Esophagus muscularis mucosa (tissue), 4 donors: ENCODE data around the gene ACACA.

Experiments used
- CTCF ChIP-seq, 3 experiments: fragments of 200-600 bp in 2 of 3; fragments of 450-650 bp in 1 of 3; sonication (generic) in 2 of 3; IDR thresholded peaks; one replicate each; pipeline ENCODE4 v1.5.1; 2017 to 2019; ENCODE audit warnings: antibody characterized with exemption in 3 of 3, mild to moderate bottlenecking in 2 of 3, moderate library complexity in 1 of 3
- EP300 ChIP-seq: sonication (generic); formaldehyde crosslinking; IDR thresholded peaks from one replicate; pipeline ENCODE4 v1.6.1; 2017; ENCODE audit warnings: antibody characterized with exemption
- POLR2A ChIP-seq: fragments of 450-650 bp; IDR thresholded peaks from one replicate; pipeline ENCODE4 v1.6.1; 2017; ENCODE audit warnings: antibody characterized with exemption, moderate library complexity, mild to moderate bottlenecking, low read depth
- POLR2AphosphoS5 ChIP-seq, 2 donors: sonication (generic); formaldehyde crosslinking; IDR thresholded peaks; one replicate each; pipeline ENCODE4 v1.6.1; 2017; ENCODE audit warnings: antibody characterized with exemption in 2 of 2

GRCh38 chr17:37110746-37111145 is 295.9 kb downstream of the ACACA start:
- TF ChIP-seq POLR2A: no peak
- TF ChIP-seq POLR2AphosphoS5 (IDR thresholded peaks at IDR 0.05): no peak
- no peak for TF ChIP-seq EP300
- TF ChIP-seq CTCF (IDR thresholded peaks at IDR 0.05): no peak
